H1 (cell line): ENCODE data around the gene KCNJ4. TPM values are rescaled to one million over a fixed set of nuclear protein-coding genes. Genes with fewer than 3 reads are reported as not detected.
A peak's percentile ranks its signal among the peaks of the same experiment; 100 is the strongest.

Experiments
- CTCF ChIA-PET: fragments of 300-600 bp; sonication (Branson Sonifier 250); formaldehyde crosslinking; loops from one replicate; lab custom pipeline; 2021; ENCODE audit not compliant: partially characterized antibody; lab: Charles Lee
- POLR2A ChIA-PET: fragments of 300-600 bp; sonication (Branson Sonifier 250); formaldehyde crosslinking; loops from one replicate; lab custom pipeline; 2021; ENCODE audit warnings: inconsistent platforms; ENCODE audit not compliant: partially characterized antibody; lab: Charles Lee
- DNase-seq, 2 experiments: peaks; one replicate each; pipeline versions ENCODE4 v3.0.0 to v3.0.0-alpha.2; 2010 to 2022; ENCODE audit warnings: low spot score in 2 of 2, low read depth in 1 of 2, mixed read lengths in 1 of 2
- FAIRE-seq: peaks from 2 replicates; lab custom pipeline; 2011; peaks lifted over from hg19 to GRCh38; lab: Jason Lieb, UNC
- H2AFZ ChIP-seq: 2 replicates; pipeline ENCODE4 v1.8.1; 2012; ENCODE audit warnings: low read length, inconsistent platforms
- H2AK5ac ChIP-seq: 2 replicates; pipeline ENCODE4 v1.6.1; 2013; ENCODE audit warnings: low read depth, low read length
- H2BK120ac ChIP-seq: replicated peaks from 2 replicates; pipeline ENCODE3; 2013; ENCODE audit warnings: low read depth, low read length, inconsistent platforms
- H2BK12ac ChIP-seq: 2 replicates; pipeline ENCODE4 v1.6.1; 2013; ENCODE audit warnings: low read depth, low read length
- H2BK15ac ChIP-seq: 2 replicates; pipeline ENCODE4 v1.6.1; 2013; ENCODE audit warnings: low read length
- H2BK20ac ChIP-seq: 2 replicates; pipeline ENCODE4 v1.6.1; 2013; ENCODE audit warnings: low read length
- H2BK5ac ChIP-seq: 2 replicates; pipeline ENCODE4 v1.6.1; 2013; ENCODE audit warnings: low read depth, low read length
- H3K14ac ChIP-seq: 2 replicates; pipeline ENCODE4 v1.6.1; 2013; ENCODE audit warnings: inconsistent platforms; ENCODE audit not compliant: insufficient read length
- H3K18ac ChIP-seq: 2 replicates; pipeline ENCODE4 v1.6.1; 2013; ENCODE audit warnings: low read length; ENCODE audit errors: extremely low read depth
- H3K23ac ChIP-seq: 2 replicates; pipeline ENCODE4 v1.6.1; 2013; ENCODE audit warnings: inconsistent platforms; ENCODE audit not compliant: insufficient read length
- H3K23me2 ChIP-seq: 2 replicates; pipeline ENCODE4 v1.6.1; 2013; ENCODE audit warnings: low read depth, low read length
- H3K27ac ChIP-seq: 2 replicates; pipeline ENCODE4 v1.6.1; 2011; ENCODE audit warnings: low read depth, low read length, inconsistent platforms
- H3K27me3 ChIP-seq, 4 experiments: replicated peaks in 1 of 4; 1 replicate in 1 of 4; 2 replicates in 3 of 4; pipeline versions ENCODE4 v1.6.1 to v1.8.1; 2011 to 2013; ENCODE audit warnings: low read length in 3 of 4, mild to moderate bottlenecking in 3 of 4, inconsistent platforms in 2 of 4, mixed read lengths in 2 of 4, moderate library complexity in 1 of 4; ENCODE audit not compliant: control insufficient read depth in 3 of 4, insufficient read depth in 3 of 4; ENCODE audit errors: extremely low read depth in 1 of 4
- H3K36me3 ChIP-seq, 4 experiments: 2 replicates each; pipeline versions ENCODE4 v1.6.1 to v1.8.1; 2011 to 2013; ENCODE audit warnings: mild to moderate bottlenecking in 4 of 4, low read length in 3 of 4, moderate library complexity in 2 of 4, control low read depth in 1 of 4, inconsistent platforms in 1 of 4; ENCODE audit not compliant: insufficient read depth in 4 of 4, control insufficient read depth in 2 of 4
- H3K4ac ChIP-seq: replicated peaks from 2 replicates; pipeline ENCODE3; 2013; ENCODE audit warnings: low read length, low read depth, mixed read lengths, inconsistent platforms; ENCODE audit not compliant: insufficient read length
- H3K4me1 ChIP-seq, 4 experiments: replicated peaks in 1 of 4; 1 replicate in 1 of 4; 2 replicates in 3 of 4; pipeline versions ENCODE4 v1.6.1 to v1.8.1; 2011 to 2013; ENCODE audit warnings: low read length in 3 of 4, inconsistent platforms in 2 of 4, mixed read lengths in 1 of 4; ENCODE audit not compliant: insufficient read depth in 4 of 4, control insufficient read depth in 3 of 4
- H3K4me2 ChIP-seq, 2 experiments: 2 replicates each; pipeline versions ENCODE4 v1.6.1 to v1.8.1; 2011 to 2013; ENCODE audit warnings: low read depth in 2 of 2, low read length in 2 of 2, control low read depth in 1 of 2, inconsistent platforms in 1 of 2, mild to moderate bottlenecking in 1 of 2; ENCODE audit not compliant: insufficient read depth in 1 of 2
- H3K4me3 ChIP-seq, 4 experiments: fragments of 200-600, 300-600 bp in 1 of 4; sonication (generic), shearing (Covaris generic), sonication (Bioruptor Twin) in 1 of 4; 2 replicates each; pipeline versions ENCODE4 v1.5.1 to v1.8.1; 2011 to 2016; ENCODE audit warnings: low read length in 4 of 4, low read depth in 3 of 4, control low read depth in 2 of 4, inconsistent platforms in 2 of 4, mild to moderate bottlenecking in 2 of 4, mixed read lengths in 1 of 4, moderate library complexity in 1 of 4; ENCODE audit not compliant: insufficient read depth in 2 of 4; ENCODE audit errors: extremely low read depth in 1 of 4
- H3K56ac ChIP-seq: replicated peaks from 2 replicates; pipeline ENCODE3; 2013; ENCODE audit warnings: low read depth, mild to moderate bottlenecking, mixed read lengths, low read length, inconsistent platforms; ENCODE audit not compliant: insufficient read length
- H3K79me1 ChIP-seq: 2 replicates; pipeline ENCODE4 v1.6.1; 2013; ENCODE audit warnings: low read depth, low read length, control low read depth
- H3K79me2 ChIP-seq, 2 experiments: 2 replicates each; pipeline versions ENCODE4 v1.6.1 to v1.8.1; 2012 to 2013; ENCODE audit warnings: low read length in 2 of 2, mild to moderate bottlenecking in 2 of 2, inconsistent platforms in 1 of 2; ENCODE audit not compliant: insufficient read depth in 2 of 2, control insufficient read depth in 1 of 2
- H3K9ac ChIP-seq, 4 experiments: replicated peaks in 1 of 4; 1 replicate in 1 of 4; 2 replicates in 3 of 4; pipeline versions ENCODE4 v1.6.1 to v1.8.1; 2011 to 2013; ENCODE audit warnings: low read depth in 3 of 4, low read length in 3 of 4, control low read depth in 2 of 4, mild to moderate bottlenecking in 2 of 4, moderate library complexity in 2 of 4, inconsistent platforms in 1 of 4; ENCODE audit errors: extremely low read depth in 1 of 4
- H3K9me3 ChIP-seq, 2 experiments: 2 replicates each; pipeline versions ENCODE4 v1.6.1 to v1.8.1; 2012 to 2013; ENCODE audit warnings: mild to moderate bottlenecking in 2 of 2, moderate library complexity in 2 of 2, control low read depth in 1 of 2, inconsistent platforms in 1 of 2, low read depth in 1 of 2, low read length in 1 of 2, mixed read lengths in 1 of 2; ENCODE audit not compliant: insufficient read depth in 2 of 2
- H4K20me1 ChIP-seq, 2 experiments: replicated peaks in 1 of 2; 2 replicates each; pipeline versions ENCODE3 to v1.8.1; 2011 to 2013; ENCODE audit warnings: inconsistent platforms in 2 of 2, low read length in 2 of 2, mild to moderate bottlenecking in 1 of 2; ENCODE audit not compliant: insufficient read depth in 2 of 2, control insufficient read depth in 1 of 2
- H4K5ac ChIP-seq: 2 replicates; pipeline ENCODE4 v1.6.1; 2013; ENCODE audit warnings: low read length, low read depth, mixed read lengths, inconsistent platforms; ENCODE audit not compliant: insufficient read length
- H4K8ac ChIP-seq: 2 replicates; pipeline ENCODE4 v1.8.0; 2013; ENCODE audit warnings: mild to moderate bottlenecking, moderate library complexity, low read length, inconsistent platforms; ENCODE audit not compliant: insufficient read depth; ENCODE audit errors: extremely low read depth
- H4K91ac ChIP-seq: replicated peaks from 2 replicates; pipeline ENCODE3; 2013; ENCODE audit warnings: low read length, mixed read lengths, inconsistent platforms; ENCODE audit not compliant: insufficient read length
- ASH2L ChIP-seq: fragments of 200-600, 300-600 bp; sonication (generic); IDR thresholded peaks from one replicate; pipeline ENCODE4 v1.7.1; 2017; ENCODE audit warnings: low read length
- EGR1 ChIP-seq: IDR thresholded peaks from 2 replicates; pipeline ENCODE4 v1.6.1; 2011; ENCODE audit warnings: low read depth, low read length, borderline replicate concordance
- FOSL1 ChIP-seq: IDR thresholded peaks from 2 replicates; pipeline ENCODE4 v1.6.1; 2011; ENCODE audit warnings: mild to moderate bottlenecking, low read depth, low read length, moderate library complexity; ENCODE audit not compliant: insufficient read depth
- GTF2F1 ChIP-seq: IDR thresholded peaks from 2 replicates; pipeline ENCODE4 v1.6.1; 2012; ENCODE audit warnings: low read depth, low read length, improper control_type of control experiment, borderline replicate concordance
- HDAC2 ChIP-seq, 2 experiments: fragments of 300-600 bp in 1 of 2; sonication (generic) in 1 of 2; IDR thresholded peaks; 2 replicates each; pipeline ENCODE4 v1.6.1; 2011 to 2012; ENCODE audit warnings: low read depth in 2 of 2, low read length in 2 of 2, mild to moderate bottlenecking in 2 of 2, moderate library complexity in 2 of 2, borderline replicate concordance in 1 of 2, inconsistent platforms in 1 of 2
- JUND ChIP-seq: IDR thresholded peaks from 2 replicates; pipeline ENCODE4 v1.6.1; 2011; ENCODE audit warnings: mild to moderate bottlenecking, improper control_type of control experiment, low read length
- POLR2AphosphoS5 ChIP-seq: IDR thresholded peaks from 2 replicates; pipeline ENCODE4 v1.6.1; 2011; ENCODE audit warnings: low read depth, low read length
- RBBP5 ChIP-seq: IDR thresholded peaks from 2 replicates; pipeline ENCODE4 v1.7.1; 2012; ENCODE audit warnings: low read depth, mild to moderate bottlenecking, inconsistent platforms, low read length, moderate library complexity, borderline replicate concordance
- RXRA ChIP-seq: IDR thresholded peaks from 2 replicates; pipeline ENCODE4 v1.6.1; 2011; ENCODE audit warnings: low read depth, mild to moderate bottlenecking, low read length, moderate library complexity; ENCODE audit not compliant: insufficient read depth
- SIX5 ChIP-seq: IDR thresholded peaks from 2 replicates; pipeline ENCODE4 v1.6.1; 2011; ENCODE audit warnings: mild to moderate bottlenecking, low read depth, low read length
- SRF ChIP-seq: IDR thresholded peaks from 2 replicates; pipeline ENCODE4 v1.6.1; 2011; ENCODE audit warnings: mild to moderate bottlenecking, low read depth, low read length, moderate library complexity
- TAF1 ChIP-seq: IDR thresholded peaks from 2 replicates; pipeline ENCODE4 v1.6.1; 2011; ENCODE audit warnings: mild to moderate bottlenecking, low read depth, low read length
- TAF7 ChIP-seq: optimal IDR thresholded peaks from 2 replicates; pipeline ENCODE3; 2011; ENCODE audit warnings: low read depth, mild to moderate bottlenecking, inconsistent platforms, low read length, moderate library complexity, borderline replicate concordance
- TEAD4 ChIP-seq: IDR thresholded peaks from 2 replicates; pipeline ENCODE4 v1.6.1; 2012; ENCODE audit warnings: low read depth, low read length, inconsistent platforms, mixed read lengths
- WGBS, 2 experiments: shearing (Covaris generic) in 1 of 2; methylation state at CpG; one replicate each; pipeline versions ENCODE4 v1.1.6 to v1.1.7; 2013 to 2015; ENCODE audit warnings: low lambda C conversion rate in 2 of 2, mixed read lengths in 2 of 2, inconsistent platforms in 1 of 2, low coverage in 1 of 2, missing lambda C conversion rate in 1 of 2; ENCODE audit not compliant: insufficient replicate concordance in 2 of 2, insufficient coverage in 1 of 2, insufficient read length in 1 of 2; ENCODE audit errors: extremely low coverage in 1 of 2, missing lambda C conversion rate in 1 of 2; 5-methylcytosine and 5-hydroxymethylcytosine counted together
- polyA plus RNA-seq, 7 experiments: library from polyadenylated mRNA; depleted of rRNA in 3 of 7; stranded (reverse) in 5 of 7; unstranded in 2 of 7; fragments of >200 nt in 5 of 7; fragments of 200-250 nt in 2 of 7; gene quantifications; 1 replicate in 5 of 7; 2 replicates in 1 of 7; 4 replicates in 1 of 7; pipeline versions ENCODE4 v1.2.1 to v1.2.3, GENCODE V29; 2011 to 2013; ENCODE audit warnings: missing spikeins in 2 of 7, mixed read lengths in 2 of 7
- total RNA-seq: library from RNA; stranded (reverse); fragmentation: NEBNext Ultra II Directional; extraction: Animal tissue kit (Norgen Biotek cat#: 25700); gene quantifications from 2 replicates; pipeline ENCODE4 v1.2.1, GENCODE V29; 2021

The KCNJ4 gene
- total and polyA plus RNA-seq, 2 of the 8 experiments (the other 6 are each of a cell fraction or from before 2014, with no cell fraction given), result 1.4 to 2.2 TPM

DNA sequence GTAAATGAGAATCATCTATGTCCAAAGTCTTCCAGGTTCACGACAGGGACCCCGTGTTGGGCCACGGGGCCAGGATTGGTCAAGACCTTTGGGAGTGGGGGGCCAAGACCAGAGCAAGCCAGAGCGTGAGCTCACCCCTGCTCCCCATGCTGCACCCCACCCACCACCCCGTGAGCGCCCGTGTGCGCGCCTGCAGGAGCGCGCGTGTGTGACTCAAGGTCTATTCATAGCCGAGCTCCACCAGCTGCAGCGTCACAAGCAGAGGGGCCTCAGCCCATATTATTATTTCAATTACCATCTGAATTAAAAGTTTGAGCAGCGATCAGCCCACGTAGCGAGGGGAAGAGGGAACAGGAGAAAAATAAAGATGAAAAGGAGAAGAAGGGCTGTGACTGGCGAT lies 5.2 kb downstream of the KCNJ4 start:
- H3K23ac ChIP-seq, result no peak overlapping the region
- H2BK5ac ChIP-seq, result no peak overlapping the region
- H2AK5ac ChIP-seq, result no peak overlapping the region
- H3K23me2 ChIP-seq, result peaks cover 10% of the 10 kb centered on the region; the same call in 1 of the 2 replicates
- no peak overlapping the region for H3K27ac ChIP-seq
- no peaks in the 10 kb centered on the region for H3K79me1 ChIP-seq
- no peaks in the 10 kb centered on the region for H3K79me2 ChIP-seq
- H4K20me1 ChIP-seq, result peaks cover 5 to 10% of the 10 kb centered on the region in 2 experiments
- no peak overlapping the region for H3K4me2 ChIP-seq
- H3K9me3 ChIP-seq, result no peaks in the 10 kb centered on the region
- no peak overlapping the region for H4K91ac ChIP-seq
- H3K14ac ChIP-seq, result no peak overlapping the region
- CTCF ChIA-PET, result interaction anchor here (7.4 kb wide), 1 partner anchor 15 kb away, joined by 78 read pairs; no protein-coding TSS in a partner anchor
- no peak overlapping the region for H4K5ac ChIP-seq
- FAIRE-seq, result no peak
- H3K36me3 ChIP-seq, result no peaks in the 10 kb centered on the region; a peak in 1 of 8 replicates
- H3K4me3 ChIP-seq, result no peak overlapping the region
- H2BK15ac ChIP-seq, result peak overlapping the region; percentile 23; the same call in 1 of the 2 replicates
- H2BK120ac ChIP-seq, result no peak overlapping the region
- DNase-seq, result no peak
- H2BK12ac ChIP-seq, result no peak overlapping the region
- H3K56ac ChIP-seq, result no peak overlapping the region
- H3K4ac ChIP-seq, result no peak overlapping the region
- H3K18ac ChIP-seq, result no peak overlapping the region
- no peak overlapping the region for H3K9ac ChIP-seq
- H2BK20ac ChIP-seq, result no peak overlapping the region
- 81% methylated on average over 18 of the region's 18 CpGs; no CpG with 5 or more reads in 1 of the 2 experiments for WGBS, 2 experiments
- H3K27me3 ChIP-seq, result peaks cover 11 to 25% (median 21%) of the 10 kb centered on the region in 4 experiments
- no peak overlapping the region for H4K8ac ChIP-seq
- no peak overlapping the region for H2AFZ ChIP-seq
- POLR2A ChIA-PET, result interaction anchor here (0.5 to 3.5 kb wide), 3 partner anchors 14 to 41 kb away, joined by 3 to 14 read pairs (median 4); no protein-coding TSS in a partner anchor
- H3K4me1 ChIP-seq, result peaks cover 0 to 16% (median 8%) of the 10 kb centered on the region in 4 experiments; a peak in 6 of 7 replicates
- TF ChIP-seq FOSL1 (no peak), SIX5 (no peak), HDAC2 (IDR thresholded peaks at IDR 0.05; ENCODE audit: borderline replicate concordance in 1 of 2, low read depth in 2 of 2, low read length in 2 of 2) (no peak), EGR1 (no peak), ASH2L (no peak), JUND (no peak), RXRA (no peak), GTF2F1 (no peak), TAF1 (no peak), RBBP5 (no peak), POLR2AphosphoS5 (no peak), TEAD4 (no peak), SRF (no peak), TAF7 (no peak)
